Liver (tissue), 9 donors: ENCODE measurements around the gene ATAD3A. TPM values are rescaled to one million over a fixed set of nuclear protein-coding genes. Genes with fewer than 3 reads are reported as not detected.

Experiments used
- DNase-seq: peaks from one replicate; pipeline ENCODE4 v3.0.0-alpha.2; 2017; ENCODE audit warnings: low spot score
- H3K27ac ChIP-seq, 2 donors: one replicate each; pipeline ENCODE4 v1.7.0; 2013; ENCODE audit warnings: inconsistent platforms in 2 of 2, low read length in 2 of 2, control low read depth in 1 of 2, low read depth in 1 of 2, mild to moderate bottlenecking in 1 of 2
- H3K27me3 ChIP-seq, 4 donors: one replicate each; pipeline versions ENCODE4 v1.6.1 to v1.7.0; 2013; ENCODE audit warnings: low read length in 3 of 4, inconsistent platforms in 1 of 4, mild to moderate bottlenecking in 1 of 4, moderate library complexity in 1 of 4; ENCODE audit not compliant: control insufficient read depth in 4 of 4, insufficient read depth in 4 of 4
- H3K36me3 ChIP-seq, 4 donors: one replicate each; pipeline versions ENCODE4 v1.6.1 to v1.7.0; 2013; ENCODE audit warnings: low read length in 3 of 4, mild to moderate bottlenecking in 3 of 4, low read depth in 1 of 4, moderate library complexity in 1 of 4; ENCODE audit not compliant: control insufficient read depth in 4 of 4, insufficient read depth in 3 of 4
- H3K4me1 ChIP-seq, 4 donors: one replicate each; pipeline versions ENCODE4 v1.6.1 to v1.7.0; 2013; ENCODE audit warnings: low read length in 3 of 4, mild to moderate bottlenecking in 3 of 4, moderate library complexity in 1 of 4; ENCODE audit not compliant: control insufficient read depth in 4 of 4, insufficient read depth in 4 of 4
- H3K4me3 ChIP-seq, 3 donors: one replicate each; pipeline versions ENCODE4 v1.6.1 to v1.7.0; 2013; ENCODE audit warnings: low read length in 3 of 3, control low read depth in 1 of 3, low read depth in 1 of 3, mild to moderate bottlenecking in 1 of 3
- H3K9ac ChIP-seq, 2 donors: one replicate each; pipeline ENCODE4 v1.7.0; 2013; ENCODE audit warnings: low read length in 2 of 2, mild to moderate bottlenecking in 2 of 2, moderate library complexity in 2 of 2, control low read depth in 1 of 2, low read depth in 1 of 2
- H3K9me3 ChIP-seq, 4 donors: one replicate each; pipeline versions ENCODE4 v1.6.1 to v1.7.0; 2013; ENCODE audit warnings: low read length in 3 of 4; ENCODE audit not compliant: control insufficient read depth in 4 of 4
- ATF3 ChIP-seq: IDR thresholded peaks from 2 replicates; pipeline ENCODE4 v1.6.1; 2016; ENCODE audit warnings: antibody characterized with exemption
- EGR1 ChIP-seq, 2 donors: IDR thresholded peaks; 2 replicates each; pipeline ENCODE4 v1.6.1; 2016 to 2018; ENCODE audit warnings: antibody characterized with exemption in 2 of 2, low read depth in 2 of 2
- FOXA1 ChIP-seq: IDR thresholded peaks from 2 replicates; pipeline ENCODE4 v1.6.1; 2016; ENCODE audit warnings: antibody characterized with exemption
- FOXA2 ChIP-seq: IDR thresholded peaks from 2 replicates; pipeline ENCODE4 v1.6.1; 2016; ENCODE audit warnings: antibody characterized with exemption
- GABPA ChIP-seq, 2 donors: IDR thresholded peaks in 1 of 2; conservative IDR thresholded peaks in 1 of 2; 2 replicates each; pipeline ENCODE4 v1.6.1; 2016; ENCODE audit warnings: antibody characterized with exemption in 2 of 2, mild to moderate bottlenecking in 1 of 2, moderate library complexity in 1 of 2
- HNF4A ChIP-seq, 2 donors: conservative IDR thresholded peaks; 2 replicates each; pipeline ENCODE4 v1.6.1; 2016; ENCODE audit warnings: antibody characterized with exemption in 2 of 2, mild to moderate bottlenecking in 2 of 2
- HNF4G ChIP-seq: IDR thresholded peaks from 2 replicates; pipeline ENCODE4 v1.6.1; 2016; ENCODE audit warnings: antibody characterized with exemption
- JUND ChIP-seq, 2 donors: IDR thresholded peaks; 2 replicates each; pipeline ENCODE4 v1.6.1; 2016; ENCODE audit warnings: antibody characterized with exemption in 2 of 2
- MAX ChIP-seq: IDR thresholded peaks from 2 replicates; pipeline ENCODE4 v1.6.1; 2016; ENCODE audit warnings: antibody characterized with exemption
- NR2F2 ChIP-seq: IDR thresholded peaks from 2 replicates; pipeline ENCODE4 v1.6.1; 2016; ENCODE audit warnings: antibody characterized with exemption
- RAD21 ChIP-seq, 2 donors: IDR thresholded peaks; 2 replicates each; pipeline ENCODE4 v1.6.1; 2016; ENCODE audit warnings: antibody characterized with exemption in 2 of 2, mild to moderate bottlenecking in 2 of 2
- REST ChIP-seq: IDR thresholded peaks from 2 replicates; pipeline ENCODE4 v1.6.1; 2016; ENCODE audit warnings: antibody characterized with exemption, mild to moderate bottlenecking
- RXRA ChIP-seq, 2 donors: IDR thresholded peaks; 2 replicates each; pipeline ENCODE4 v1.6.1; 2017 to 2018; ENCODE audit warnings: antibody characterized with exemption in 2 of 2, mild to moderate bottlenecking in 1 of 2
- SP1 ChIP-seq: IDR thresholded peaks from 2 replicates; pipeline ENCODE4 v1.6.1; 2018; ENCODE audit warnings: antibody characterized with exemption, mild to moderate bottlenecking
- TAF1 ChIP-seq: conservative IDR thresholded peaks from 2 replicates; pipeline ENCODE4 v1.6.1; 2016; ENCODE audit warnings: antibody characterized with exemption, mild to moderate bottlenecking
- YY1 ChIP-seq: IDR thresholded peaks from 2 replicates; pipeline ENCODE4 v1.6.1; 2016; ENCODE audit warnings: antibody characterized with exemption, mild to moderate bottlenecking
- ZBTB33 ChIP-seq: IDR thresholded peaks from 2 replicates; pipeline ENCODE4 v1.6.1; 2016; ENCODE audit warnings: antibody characterized with exemption
- WGBS: extraction: QIAGEN DNeasy Blood & Tissue Kit; methylation state at CpG from one replicate; pipeline ENCODE4 v1.1.7; 2013; 5-methylcytosine and 5-hydroxymethylcytosine counted together
- polyA plus RNA-seq, 2 donors: library from polyadenylated mRNA; stranded (reverse) in 1 of 2; unstranded in 1 of 2; fragments of 200-250 nt in 1 of 2; fragments of >200 nt in 1 of 2; fragmentation: Nextera tagmentation in 1 of 2; extraction: Ambion mirVana in 1 of 2; gene quantifications; one replicate each; pipeline versions ENCODE4 v1.2.1 to v1.2.3, GENCODE V29; 2013 to 2015
- total RNA-seq, 2 donors: library from RNA; depleted of rRNA; stranded (reverse); fragments of >200 nt; gene quantifications; one replicate each; pipeline ENCODE4 v1.2.3, GENCODE V29; 2014
- donor health status: healthy.
- donor health status: healthy.
- donor health status: healthy.
- donor health status: healthy.
- donor health status: healthy.

ATAD3A gene
- total and polyA plus RNA-seq, 4 donors: 7.2 to 20.0 (median 15.8) TPM

- H3K4me1 ChIP-seq: peaks cover 0 to 20% (median 7%) of the 10 kb centered on the region in 4 donors
- no peaks in the 10 kb centered on the region for H3K9me3 ChIP-seq
- 51% methylated on average over 19 of the region's 19 CpGs for WGBS
- no peaks in the 10 kb centered on the region for H3K27me3 ChIP-seq
- peaks cover 0 to 17% (median 4%) of the 10 kb centered on the region in 4 donors for H3K36me3 ChIP-seq
- DNase-seq: no peak
- no peak overlapping the region for H3K27ac ChIP-seq
- H3K9ac ChIP-seq: no peak overlapping the region
- TF ChIP-seq GABPA (IDR thresholded peaks at IDR 0.05 in 1 of 2, conservative IDR thresholded peaks at IDR 0.05 in 1 of 2) (peak in 1 of 2 donors; percentile 39), RXRA (IDR thresholded peaks at IDR 0.05) (peak in 1 of 2 donors; percentile 71), EGR1 (IDR thresholded peaks at IDR 0.05; ENCODE audit: low read depth in 2 of 2) (no peak), REST (no peak), HNF4A (conservative IDR thresholded peaks at IDR 0.05) (peak in 1 of 2 donors; percentile 53)
- H3K4me3 ChIP-seq: no peak overlapping the region
Observed at GRCh38 chr1:1543706-1544099, 31.7 kb downstream of the ATAD3A start.

- Histone ChIP-seq H3K27me3 (no peaks in the 10 kb centered on the region), H3K4me3 (no peak overlapping the region), H3K4me1 (peaks cover 0 to 20% (median 7%) of the 10 kb centered on the region in 4 donors), H3K36me3 (peaks cover 0 to 17% (median 4%) of the 10 kb centered on the region in 4 donors), H3K9ac (no peak overlapping the region), H3K27ac (no peak overlapping the region), H3K9me3 (no peaks in the 10 kb centered on the region)
- no peak for DNase-seq
- TF ChIP-seq FOXA1 (no peak), GABPA (IDR thresholded peaks at IDR 0.05 in 1 of 2, conservative IDR thresholded peaks at IDR 0.05 in 1 of 2) (no peak), EGR1 (IDR thresholded peaks at IDR 0.05; ENCODE audit: low read depth in 2 of 2) (no peak)
- WGBS: 95% methylated on average over 10 of the region's 10 CpGs
Observed at GRCh38 chr1:1544544-1544943, 32.6 kb downstream of the ATAD3A start.

GRCh38 chr1:1545946-1546737 lies 34.2 kb downstream of the ATAD3A start:
- H3K4me3 ChIP-seq: no peak overlapping the region
- no peak overlapping the region for H3K27ac ChIP-seq
- H3K36me3 ChIP-seq: peaks cover 0 to 17% (median 3%) of the 10 kb centered on the region in 4 donors
- TF ChIP-seq EGR1 (IDR thresholded peaks at IDR 0.05; ENCODE audit: low read depth in 2 of 2) (no peak), SP1 (no peak), YY1 (no peak), TAF1 (no peak), GABPA (IDR thresholded peaks at IDR 0.05 in 1 of 2, conservative IDR thresholded peaks at IDR 0.05 in 1 of 2) (no peak), HNF4G (no peak), FOXA1 (no peak), FOXA2 (no peak), JUND (IDR thresholded peaks at IDR 0.05) (no peak), ATF3 (no peak), NR2F2 (no peak), MAX (no peak), RXRA (IDR thresholded peaks at IDR 0.05) (no peak), ZBTB33 (no peak), RAD21 (IDR thresholded peaks at IDR 0.05) (no peak), REST (no peak)
- peaks cover 0 to 14% (median 1%) of the 10 kb centered on the region in 4 donors for H3K4me1 ChIP-seq
- H3K9ac ChIP-seq: no peak overlapping the region
- DNase-seq: no peak
- WGBS: 94% methylated on average over 23 of the region's 23 CpGs
- no peaks in the 10 kb centered on the region for H3K27me3 ChIP-seq
- no peaks in the 10 kb centered on the region for H3K9me3 ChIP-seq
